Cortex of kidney (tissue), 1 donor: ENCODE measurements around the gene PALLD.

ENCODE experiments used
- DNase-seq: peaks from one replicate; lab custom pipeline; 2025; lab: John Stamatoyannopoulos, UW

Gene PALLD

GRCh38 chr4:168734703-168735678, 238.1 kb downstream of the PALLD start:
- DNase-seq: no peak

GRCh38 chr4:168735735-168736134, 238.9 kb downstream of the PALLD start:
- no peak for DNase-seq

DNA sequence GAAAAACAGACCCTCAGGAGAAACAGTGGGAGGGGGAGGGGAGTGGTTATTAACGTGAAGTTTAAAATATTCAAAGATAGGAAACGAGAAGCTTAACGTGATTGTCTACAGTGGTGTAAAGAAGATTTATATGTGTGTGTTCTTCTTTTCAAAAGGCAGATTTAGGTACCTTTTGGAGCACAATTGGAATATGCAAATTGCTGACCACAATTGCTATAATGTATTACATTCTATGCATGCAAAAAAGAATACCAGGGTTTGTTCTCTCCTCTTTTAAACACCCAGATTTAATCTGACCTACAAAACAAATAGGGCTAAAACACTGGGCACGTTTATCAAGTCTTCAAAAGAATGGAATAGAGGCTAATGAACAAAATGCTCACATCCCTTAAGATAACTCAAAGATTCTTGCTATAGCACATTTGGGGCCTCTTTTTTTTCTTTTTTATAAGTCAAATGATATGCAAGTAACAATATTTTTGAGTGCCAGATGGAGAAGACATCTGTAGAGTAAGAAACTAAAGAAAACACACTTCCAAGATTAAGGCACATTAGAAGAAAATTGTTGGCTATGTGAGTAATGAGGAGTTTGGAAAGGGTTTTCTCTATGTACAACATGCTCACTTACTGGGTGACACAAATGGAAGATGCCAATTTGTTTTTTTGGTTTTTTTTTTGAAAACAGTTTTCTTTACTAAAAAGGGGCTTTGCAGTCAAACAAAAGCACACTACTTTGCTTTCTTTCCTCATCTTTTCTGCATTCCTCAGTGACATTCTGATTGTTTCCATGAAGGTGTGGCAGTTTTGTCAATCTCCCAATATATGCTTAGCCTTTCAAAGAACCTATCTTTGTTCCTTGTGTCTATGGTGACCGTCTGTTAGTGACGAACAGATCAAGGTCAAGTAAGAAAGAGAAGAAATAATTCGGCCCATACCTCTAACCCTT, 240.3 kb downstream of the PALLD start:
- DNase-seq: no peak

GRCh38 chr4:168737806-168738172, 240.9 kb downstream of the PALLD start:
- no peak for DNase-seq

GRCh38 chr4:168739886-168740285, 243.0 kb downstream of the PALLD start:
- no peak for DNase-seq

GRCh38 chr4:168740691-168741090, 243.8 kb downstream of the PALLD start:
- no peak for DNase-seq

DNA sequence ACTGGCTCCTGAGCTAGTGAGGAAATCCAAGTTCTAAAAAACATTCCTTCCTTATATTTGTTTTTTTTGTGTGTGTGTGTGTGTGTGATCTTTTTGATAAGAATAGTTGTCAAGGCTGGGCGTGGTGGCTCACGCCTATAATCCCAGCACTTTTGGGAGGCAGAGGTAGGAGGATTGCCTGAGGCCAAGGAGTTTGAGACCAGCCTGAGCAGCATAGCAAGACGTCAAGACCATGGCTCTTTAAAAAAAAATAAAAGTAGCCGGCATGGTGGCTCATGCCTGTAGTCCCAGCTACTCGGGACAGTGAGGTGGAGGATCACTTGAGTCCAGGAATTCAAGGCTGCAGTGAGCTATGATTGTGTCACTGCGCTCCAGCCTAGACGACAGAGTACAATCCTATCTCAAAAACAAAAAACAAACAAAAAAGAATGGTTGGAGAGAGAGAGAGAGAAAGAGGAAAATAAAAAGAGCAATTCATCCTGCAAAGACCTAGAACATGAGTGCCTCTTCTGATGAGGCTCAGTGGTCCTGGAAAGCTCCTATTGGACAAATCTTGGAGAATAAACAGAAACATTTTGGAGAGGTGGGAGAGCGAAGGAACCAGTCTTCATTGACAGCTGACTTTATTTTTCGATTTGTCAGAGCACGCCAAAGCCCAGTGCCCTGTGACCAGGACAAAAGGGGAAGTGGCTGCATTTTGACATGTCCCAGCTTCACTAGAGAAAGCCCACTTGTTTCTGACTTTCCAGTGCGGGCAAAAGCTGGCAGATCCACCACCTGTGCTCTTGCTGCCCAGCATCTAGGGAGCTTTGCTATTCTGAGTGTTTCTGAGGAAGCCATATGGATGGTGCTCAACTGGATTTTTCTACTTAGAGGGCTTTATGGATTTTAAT, 244.7 kb downstream of the PALLD start:
- DNase-seq: no peak

GRCh38 chr4:168743131-168743530, 246.3 kb downstream of the PALLD start:
- no peak for DNase-seq

DNA sequence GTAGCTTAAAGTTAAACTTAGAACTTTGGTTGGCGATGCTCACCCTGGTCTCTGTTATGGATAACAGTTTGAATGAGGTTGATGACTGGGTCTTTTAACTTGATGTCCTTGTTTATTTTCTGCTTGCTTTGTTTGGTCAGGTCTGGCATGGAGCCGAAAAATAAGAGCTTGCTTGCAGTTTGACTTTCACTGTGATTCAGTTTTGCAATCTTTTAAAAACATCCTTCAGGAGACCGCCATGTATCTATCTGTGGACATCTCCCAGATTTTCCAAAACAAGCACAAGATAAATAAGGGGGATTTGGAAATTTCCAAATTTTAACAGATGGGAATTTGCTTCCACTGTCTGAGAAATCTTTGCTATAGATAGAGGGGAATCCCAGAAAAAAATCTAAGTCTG, 246.7 kb downstream of the PALLD start:
- DNase-seq: no peak

DNA sequence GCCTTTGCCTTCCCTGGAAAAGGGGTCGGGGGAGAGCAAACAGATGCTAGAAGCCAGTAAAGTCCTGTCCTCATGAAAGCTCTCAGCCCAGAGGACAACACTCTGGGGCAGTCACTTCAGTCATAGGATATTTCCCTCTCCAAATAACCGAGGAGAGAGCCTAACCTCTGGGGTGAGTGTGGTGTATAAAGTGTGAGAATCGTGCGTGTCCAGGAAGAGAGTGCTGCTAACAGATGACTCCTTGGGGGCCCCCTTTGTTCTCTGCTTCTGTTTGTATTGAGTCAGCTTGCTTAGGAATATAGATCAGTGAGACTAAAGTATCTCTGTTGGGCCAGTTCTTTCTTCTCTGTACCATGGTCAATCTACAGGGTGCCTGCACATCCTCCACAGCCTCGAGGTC, 247.2 kb downstream of the PALLD start:
- no peak for DNase-seq

- DNase-seq: no peak
Observed at GRCh38 chr4:168748807-168749206, 252.0 kb downstream of the PALLD start.

DNA sequence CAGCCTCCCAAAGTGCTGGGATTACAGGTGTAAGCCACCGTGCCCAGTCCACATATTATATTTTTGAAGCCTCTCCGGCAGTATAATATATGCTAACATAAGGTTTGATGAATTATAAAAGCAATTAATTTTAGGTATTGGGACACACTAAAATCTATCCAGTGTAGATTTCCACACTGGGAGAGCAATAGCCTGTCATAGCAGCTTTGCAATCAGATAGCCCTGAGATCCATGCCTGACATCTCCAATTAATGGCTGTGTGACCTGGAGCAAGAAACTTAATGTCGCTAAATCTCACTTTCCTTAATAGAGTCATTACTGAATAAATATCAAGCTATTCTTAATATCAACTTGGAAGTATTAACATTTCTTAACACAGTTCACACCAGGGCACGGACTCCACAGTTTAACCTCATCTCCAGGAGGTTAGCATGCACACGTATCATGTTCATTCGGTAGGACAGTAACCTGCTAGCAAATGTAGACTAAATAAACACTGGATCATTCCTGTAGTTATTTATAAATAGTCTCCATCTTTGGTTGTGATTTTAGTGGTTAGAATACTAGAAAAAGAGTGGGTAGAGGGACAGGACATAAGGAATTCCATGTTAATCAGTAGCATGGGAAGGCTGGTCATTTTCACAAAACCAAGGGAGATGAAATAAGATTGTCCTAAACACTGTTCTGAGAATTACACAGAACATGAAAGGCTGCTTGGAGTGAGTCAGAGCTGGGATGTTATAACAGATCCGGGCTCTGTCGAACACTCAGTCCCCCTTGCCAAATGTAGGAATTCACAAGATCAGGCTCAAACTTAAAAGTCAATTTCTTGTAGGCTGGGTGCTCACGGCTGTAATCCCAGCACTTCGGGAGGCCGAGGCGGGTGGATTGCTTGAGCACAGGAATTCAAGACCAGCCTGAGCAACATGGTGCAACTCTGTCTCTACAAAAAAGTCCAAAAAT, 254.7 kb downstream of the PALLD start:
- DNase-seq: no peak

- DNase-seq: no peak
Observed at GRCh38 chr4:168755598-168756477, 259.0 kb downstream of the PALLD start.

GRCh38 chr4:168757500-168757899, 260.6 kb downstream of the PALLD start:
- no peak for DNase-seq

DNA sequence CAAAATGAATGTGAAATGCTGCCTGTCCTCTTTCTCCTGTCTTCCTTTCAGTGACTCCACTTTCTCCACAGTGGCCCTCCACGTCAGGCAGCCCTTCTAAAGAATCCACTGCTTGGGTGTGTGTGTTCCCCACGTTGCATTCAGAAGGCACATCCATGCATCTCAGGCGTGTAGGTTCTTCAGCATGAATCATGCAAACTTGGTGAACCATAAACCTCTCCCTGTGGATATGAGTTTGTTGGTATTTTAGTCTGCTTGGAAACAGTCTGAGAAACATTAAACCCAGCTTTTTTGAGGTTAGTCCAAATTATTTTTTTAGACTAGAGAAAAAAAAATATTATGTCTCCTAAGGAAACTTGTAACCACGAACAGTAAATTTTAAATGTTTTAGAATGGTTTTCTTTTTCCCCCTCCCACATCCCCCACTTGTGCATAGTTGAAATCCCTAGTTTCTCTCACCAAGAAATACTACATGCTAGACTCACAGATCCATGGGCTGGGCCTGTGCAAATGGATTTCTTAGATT, 261.6 kb downstream of the PALLD start:
- no peak for DNase-seq

DNA sequence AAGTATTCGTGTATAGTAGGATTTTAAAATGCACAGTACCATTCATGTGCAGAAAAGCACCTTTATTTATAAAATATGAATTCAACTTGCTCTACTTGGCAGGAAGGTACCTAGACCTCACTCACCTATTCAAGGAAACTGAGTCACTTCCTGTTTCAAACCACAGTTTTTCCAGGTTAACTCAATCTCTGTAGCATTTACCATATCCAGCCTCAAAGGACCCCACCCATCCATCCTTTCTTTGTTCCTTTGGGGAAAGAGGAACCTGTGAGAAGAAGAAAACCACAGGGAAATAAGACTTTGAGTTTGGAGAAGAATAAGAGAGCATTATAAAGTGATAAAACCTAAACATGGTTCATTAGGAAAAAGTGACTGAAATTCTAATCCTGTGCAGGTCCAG, 262.5 kb downstream of the PALLD start:
- no peak for DNase-seq

DNA sequence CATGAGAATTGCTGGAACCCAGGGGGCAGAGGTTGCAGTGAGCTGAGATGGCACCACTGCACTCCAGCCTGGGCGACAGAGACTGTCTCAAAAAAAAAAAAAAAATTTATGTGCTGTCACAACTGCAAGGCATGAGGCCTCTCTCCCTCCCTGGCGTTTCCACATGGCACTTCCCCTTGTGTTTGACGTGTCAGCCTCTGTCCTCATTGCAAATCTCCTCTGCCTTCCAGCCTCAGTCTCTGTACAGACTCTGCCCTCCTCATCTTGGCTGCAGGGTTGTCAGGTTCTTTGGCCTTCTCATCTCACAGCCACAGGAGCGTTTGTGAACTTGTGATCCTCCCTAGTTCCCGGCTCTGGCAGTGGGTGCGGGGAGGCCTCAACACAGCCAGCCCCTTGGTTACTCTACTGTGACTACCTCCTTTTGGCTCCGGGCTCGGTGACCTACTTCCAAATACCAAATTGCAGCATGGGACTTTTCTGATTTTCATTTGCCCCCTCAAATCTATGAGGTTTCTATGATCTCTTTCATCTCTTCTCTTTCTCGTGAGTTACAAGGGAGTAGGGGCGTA, 263.2 kb downstream of the PALLD start:
- no peak for DNase-seq

- DNase-seq: no peak
Observed at GRCh38 chr4:168761066-168761465, 264.2 kb downstream of the PALLD start.

DNA sequence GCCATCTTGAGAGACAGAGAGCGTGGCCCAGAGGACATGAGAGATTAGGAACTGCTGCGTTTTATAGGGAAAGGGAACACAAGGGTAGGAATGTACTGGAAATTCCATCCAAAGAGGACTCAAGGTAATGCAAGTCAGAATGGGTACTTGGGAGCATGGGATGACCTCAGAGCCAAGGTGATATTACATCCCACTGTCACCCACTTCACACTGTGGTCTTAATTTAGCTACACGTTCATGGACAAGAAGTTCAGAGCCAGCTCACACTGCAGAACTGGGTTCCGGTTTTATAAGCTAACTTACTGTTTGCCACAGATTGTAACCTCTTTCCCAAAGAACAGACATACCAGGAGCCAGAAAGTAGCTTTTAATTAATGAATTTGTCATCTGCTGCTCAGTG, 268.5 kb downstream of the PALLD start:
- no peak for DNase-seq
